Heart left ventricle (tissue), 16 donors: ENCODE measurements around the gene ESPL1. TPM values are rescaled to one million over a fixed set of nuclear protein-coding genes. Genes with fewer than 3 reads are reported as not detected.

Experiments used
- ATAC-seq, 4 donors: fragments of 200-7000 bp; cut with Tn5 transposase; one replicate each; pipeline ENCODE4 v1.9.1; 2020 to 2022; ENCODE audit warnings: moderate library complexity in 4 of 4, mild to moderate bottlenecking in 3 of 4, moderate number of reproducible peaks in 1 of 4
- DNase-seq, 5 donors: peaks; one replicate each; pipeline ENCODE4 v3.0.0-alpha.2; 2020
- H3K27ac ChIP-seq, 12 donors: fragments of 200-600 bp; sonication (generic) in 4 of 12; one replicate each; pipeline versions ENCODE4 v1.5.0 to v1.8.0; 2016 to 2022; ENCODE audit warnings: mild to moderate bottlenecking in 2 of 12
- H3K27me3 ChIP-seq, 9 donors: fragments of 200-600 bp; sonication (generic) in 2 of 9; one replicate each; pipeline versions ENCODE4 v1.5.1 to v1.8.0; 2016 to 2022; ENCODE audit warnings: mild to moderate bottlenecking in 3 of 9
- H3K36me3 ChIP-seq, 9 donors: fragments of 200-600 bp; sonication (generic) in 2 of 9; one replicate each; pipeline versions ENCODE4 v1.5.0 to v1.8.0; 2018 to 2022; ENCODE audit warnings: mild to moderate bottlenecking in 2 of 9
- H3K4me1 ChIP-seq, 12 donors: fragments of 200-600 bp; sonication (generic) in 4 of 12; one replicate each; pipeline versions ENCODE4 v1.5.0 to v1.8.0; 2016 to 2022; ENCODE audit warnings: mild to moderate bottlenecking in 3 of 12
- H3K4me3 ChIP-seq, 12 donors: fragments of 200-600 bp; sonication (generic) in 4 of 12; one replicate each; pipeline versions ENCODE4 v1.5.0 to v1.8.0; 2017 to 2022; ENCODE audit warnings: mild to moderate bottlenecking in 9 of 12, moderate library complexity in 4 of 12
- H3K9me3 ChIP-seq, 12 donors: fragments of 200-600 bp; sonication (generic) in 4 of 12; one replicate each; pipeline versions ENCODE4 v1.5.0 to v1.8.0; 2016 to 2022; ENCODE audit warnings: mild to moderate bottlenecking in 1 of 12
- POLR2A ChIP-seq, 2 donors: fragments of 450-650 bp; IDR thresholded peaks; one replicate each; pipeline ENCODE4 v1.6.1; 2017; ENCODE audit warnings: antibody characterized with exemption in 2 of 2, mild to moderate bottlenecking in 2 of 2, moderate library complexity in 2 of 2
- WGBS, 4 donors: extraction: QIAGEN DNeasy Blood & Tissue Kit in 2 of 4; methylation state at CpG; one replicate each; pipeline versions ENCODE4 v1.1.5 to v1.1.7; 2013 to 2018; 5-methylcytosine and 5-hydroxymethylcytosine counted together
- intact Hi-C, 10 donors: fragments of 100-400 bp; cut with DNase I; formaldehyde crosslinking; loops; one replicate each; pipeline versions ENCODE4 v1.11.1 to v1.14.2; 2022
- polyA plus RNA-seq, 2 donors: library from polyadenylated mRNA; stranded (reverse); fragments of 200-250 nt; gene quantifications; one replicate each; pipeline ENCODE4 v1.2.3, GENCODE V29; 2013
- total RNA-seq, 9 donors: library from RNA; depleted of rRNA in 2 of 9; stranded (reverse); fragments of >200 nt in 2 of 9; fragmentation: NEBNext Ultra II Directional in 3 of 9; extraction: Animal tissue kit (Norgen Biotek cat#: 25700) in 3 of 9; gene quantifications; one replicate each; pipeline versions ENCODE4 v1.1.0 to v1.2.4, GENCODE V29; 2016 to 2023
- TF ChIP-seq, protein P1 (sequence below), 12 donors: fragments of 200-600 bp; sonication (generic) in 4 of 12; IDR thresholded peaks; one replicate each; pipeline versions ENCODE4 v1.5.0 to v1.8.0; 2018 to 2022; ENCODE audit warnings: antibody characterized with exemption in 12 of 12, mild to moderate bottlenecking in 5 of 12
- donor health status: ischemic (EF 13 %, LVEDD 7.1; RV severe dilation, severe dysfunction).
- donor health status: healthy with polysubstance abuse.
- donor health status: DM: no; HTN: yes; CAD: no.
- donor health status: DM: no; HTN: no; CAD: no.
- donor health status: ischemic (EF 25% LVEDD 6.9; RV normal size, moderate dysfunction).
- donor health status: ischemic (EF 25% LVEDD 5.7; RV mildly dilated, moderate dysfunction).
- donor health status: healthy.
- donor health status: DM: yes; HTN: yes; CAD: no.
- donor health status: ischemic (EF 35%, LVEDD 5.7; RV mildly dilated, moderate dysfunction).
- donor health status: nonischemic (EF 11% LVEDD 7.7; RV severe dilation, severe dysfunction).
- donor health status: DM: yes; HTN: yes; CAD: no.
- donor health status: PGD.
- donor health status: ischemic (EF 29% LVEDD 5.4; RV normal size, mild dysfunction).
- donor health status: nonischemic (EF 23%, LVEDD 6.1; RV moderate dilation, normal function).

The ESPL1 gene
- total and polyA plus RNA-seq, 11 donors, result 0.06 to 6.1 (median 0.38) TPM

DNA sequence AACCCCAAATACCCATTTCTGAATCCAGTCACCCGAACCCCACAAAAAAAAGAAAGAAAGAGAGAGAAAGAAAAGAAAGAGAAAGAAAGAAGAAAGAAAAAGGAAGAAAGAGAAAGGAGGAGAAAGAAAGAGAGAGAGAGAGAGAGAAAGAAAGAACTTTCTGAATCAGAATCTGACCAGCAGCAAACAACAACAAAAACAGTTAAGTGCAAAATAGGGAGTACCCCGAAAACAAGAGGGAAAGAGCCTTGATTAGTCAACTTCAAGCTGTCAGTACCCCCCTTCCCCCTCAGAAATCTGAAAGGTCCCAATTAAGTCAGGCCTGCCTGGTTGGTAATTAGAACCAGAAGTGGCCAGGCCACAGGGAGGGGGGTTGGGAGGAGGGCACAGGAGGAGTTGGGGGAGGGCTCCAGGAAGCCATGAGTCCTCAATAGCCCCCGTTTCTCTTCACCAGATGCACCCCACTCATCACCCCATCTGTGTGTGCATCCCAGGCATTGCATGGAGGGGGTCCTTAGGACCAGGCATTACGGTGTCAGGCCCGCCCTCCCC lies 45.9 kb upstream of the ESPL1 start:
- intact Hi-C loops, result loop anchor here in 2 of 10 donors (2.0 to 5.0 kb wide), 2 partner anchors 29 to 45 kb away; partner anchors contain the start of gene ESPL1 (in 1 of the 2)
- peak overlapping the region; percentile 51 to 95 (median 74) for H3K4me3 ChIP-seq
- H3K36me3 ChIP-seq, result peaks cover 0 to 3% (median 0%) of the 10 kb centered on the region in 9 donors
- no peak for TF ChIP-seq POLR2A (IDR thresholded peaks at IDR 0.05)
- TF ChIP-seq, protein P1, sequence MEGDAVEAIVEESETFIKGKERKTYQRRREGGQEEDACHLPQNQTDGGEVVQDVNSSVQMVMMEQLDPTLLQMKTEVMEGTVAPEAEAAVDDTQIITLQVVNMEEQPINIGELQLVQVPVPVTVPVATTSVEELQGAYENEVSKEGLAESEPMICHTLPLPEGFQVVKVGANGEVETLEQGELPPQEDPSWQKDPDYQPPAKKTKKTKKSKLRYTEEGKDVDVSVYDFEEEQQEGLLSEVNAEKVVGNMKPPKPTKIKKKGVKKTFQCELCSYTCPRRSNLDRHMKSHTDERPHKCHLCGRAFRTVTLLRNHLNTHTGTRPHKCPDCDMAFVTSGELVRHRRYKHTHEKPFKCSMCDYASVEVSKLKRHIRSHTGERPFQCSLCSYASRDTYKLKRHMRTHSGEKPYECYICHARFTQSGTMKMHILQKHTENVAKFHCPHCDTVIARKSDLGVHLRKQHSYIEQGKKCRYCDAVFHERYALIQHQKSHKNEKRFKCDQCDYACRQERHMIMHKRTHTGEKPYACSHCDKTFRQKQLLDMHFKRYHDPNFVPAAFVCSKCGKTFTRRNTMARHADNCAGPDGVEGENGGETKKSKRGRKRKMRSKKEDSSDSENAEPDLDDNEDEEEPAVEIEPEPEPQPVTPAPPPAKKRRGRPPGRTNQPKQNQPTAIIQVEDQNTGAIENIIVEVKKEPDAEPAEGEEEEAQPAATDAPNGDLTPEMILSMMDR (IDR thresholded peaks at IDR 0.05), result no peak
- peaks cover 6 to 68% (median 45%) of the 10 kb centered on the region in 12 donors for H3K4me1 ChIP-seq
- 47 to 60% (median 54%) methylated on average over 5 of the region's 5 CpGs for WGBS, 4 donors
- H3K27ac ChIP-seq, result peak overlapping the region; percentile 96 to 100 (median 100)
- H3K27me3 ChIP-seq, result no peaks in the 10 kb centered on the region
- H3K9me3 ChIP-seq, result no peaks in the 10 kb centered on the region
- ATAC-seq (no peak), DNase-seq (no peak)

DNA sequence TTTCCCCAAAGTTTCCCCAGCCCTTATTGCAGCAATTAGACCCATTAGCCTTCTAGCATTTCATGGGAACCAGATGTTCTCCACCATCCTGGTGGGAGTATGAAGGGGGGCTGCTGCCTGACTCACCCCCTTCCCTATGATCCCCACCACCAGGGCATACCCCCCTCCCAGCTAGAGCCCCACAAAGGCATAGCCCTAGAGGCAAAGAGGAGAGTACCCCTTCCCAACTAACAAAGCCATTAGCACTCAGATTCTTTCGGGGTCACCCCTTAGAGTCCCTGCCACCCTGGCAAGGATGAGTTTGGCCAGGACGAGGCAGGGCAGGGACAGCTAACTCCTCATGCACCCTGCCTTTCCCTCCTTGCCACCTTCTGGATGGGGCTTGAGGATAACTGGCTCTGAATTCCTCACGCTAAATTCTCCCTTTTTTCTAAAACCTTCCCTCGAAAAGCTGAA lies 45.3 kb upstream of the ESPL1 start:
- ATAC-seq (no peak), DNase-seq (no peak)
- no peak for TF ChIP-seq POLR2A (IDR thresholded peaks at IDR 0.05)
- TF ChIP-seq, protein P1 (IDR thresholded peaks at IDR 0.05), result no peak
- intact Hi-C loops, result loop anchor here in 2 of 10 donors (2.0 to 5.0 kb wide), 2 partner anchors 28 to 44 kb away; partner anchors contain the start of gene ESPL1 (in 1 of the 2)
- Histone ChIP-seq H3K4me3 (no peak overlapping the region), H3K4me1 (peaks cover 4 to 62% (median 39%) of the 10 kb centered on the region in 12 donors), H3K36me3 (peaks cover 0 to 5% (median 0%) of the 10 kb centered on the region in 9 donors), H3K27ac (peak overlapping the region; percentile 26 to 100 (median 100)), H3K27me3 (no peaks in the 10 kb centered on the region), H3K9me3 (no peaks in the 10 kb centered on the region)
- 60 to 63% (median 61%) methylated on average over 4 of the region's 4 CpGs for WGBS, 4 donors

DNA sequence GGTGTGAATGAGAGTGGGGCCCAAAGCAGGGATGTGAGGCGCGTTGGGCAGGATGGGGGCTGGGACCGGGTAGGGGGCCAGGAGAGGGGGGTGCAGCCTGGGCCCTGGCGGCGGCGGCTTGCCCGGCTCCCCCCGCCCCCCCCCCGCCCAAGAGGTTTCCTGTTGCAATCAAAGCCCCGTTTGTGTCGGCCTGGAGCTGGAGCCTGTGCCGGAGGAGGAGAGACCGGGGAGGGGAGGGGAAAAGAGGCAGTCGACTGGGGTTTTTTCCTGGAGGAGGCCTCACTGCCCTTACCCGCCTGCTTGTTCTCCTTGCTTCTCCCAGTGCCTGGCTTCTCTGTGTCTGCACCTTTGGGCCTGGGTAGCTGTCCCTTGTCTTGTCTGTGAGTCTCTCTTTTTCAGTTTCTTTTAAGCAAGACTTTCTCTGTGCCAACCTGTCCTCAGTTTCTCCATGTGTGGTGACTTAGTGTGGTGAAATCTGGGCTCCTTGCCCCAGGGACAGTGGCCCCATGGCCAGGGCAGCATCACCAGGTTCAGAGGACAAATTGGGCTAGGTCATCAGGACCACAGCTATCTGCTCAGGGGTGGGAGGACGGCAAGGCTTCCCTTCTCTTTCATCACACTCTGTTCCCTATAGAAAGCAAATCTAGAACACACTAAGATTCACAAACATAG lies 44.6 kb upstream of the ESPL1 start:
- peak overlapping the region; percentile 26 to 100 (median 100) for H3K27ac ChIP-seq
- peaks cover 0 to 55% (median 34%) of the 10 kb centered on the region in 12 donors for H3K4me1 ChIP-seq
- peak in 4 of 5 donors; percentile 68 to 71 (median 69) for DNase-seq
- ATAC-seq, result no peak
- intact Hi-C loops, result loop anchor here in 2 of 10 donors (2.0 to 5.0 kb wide), 2 partner anchors 27 to 44 kb away; partner anchors contain the start of gene ESPL1 (in 1 of the 2)
- peaks cover 0 to 5% (median 0%) of the 10 kb centered on the region in 9 donors for H3K36me3 ChIP-seq
- WGBS, 4 donors, result 24 to 33% (median 29%) methylated on average over 15 to 16 of the region's 16 CpGs
- peak overlapping the region in 3 of 12 donors; percentile 3 to 14 (median 4) for H3K4me3 ChIP-seq
- H3K9me3 ChIP-seq, result no peaks in the 10 kb centered on the region
- no peak for TF ChIP-seq POLR2A (IDR thresholded peaks at IDR 0.05)
- TF ChIP-seq, protein P1 (IDR thresholded peaks at IDR 0.05), result no peak
- no peaks in the 10 kb centered on the region for H3K27me3 ChIP-seq
